ENCODE results near the gene MYRIP. TPM values are rescaled to one million over a fixed set of nuclear protein-coding genes. Genes with fewer than 3 reads are reported as not detected.
"Not testable (repeated sequence)": the region's sequence is repeated elsewhere in the genome, so short reads cannot be mapped to it uniquely, and the experiment has no call there.

The MYRIP gene
- total RNA-seq, 2 donors from 2014 or later, result 6.3 to 8.7 TPM

DNA sequence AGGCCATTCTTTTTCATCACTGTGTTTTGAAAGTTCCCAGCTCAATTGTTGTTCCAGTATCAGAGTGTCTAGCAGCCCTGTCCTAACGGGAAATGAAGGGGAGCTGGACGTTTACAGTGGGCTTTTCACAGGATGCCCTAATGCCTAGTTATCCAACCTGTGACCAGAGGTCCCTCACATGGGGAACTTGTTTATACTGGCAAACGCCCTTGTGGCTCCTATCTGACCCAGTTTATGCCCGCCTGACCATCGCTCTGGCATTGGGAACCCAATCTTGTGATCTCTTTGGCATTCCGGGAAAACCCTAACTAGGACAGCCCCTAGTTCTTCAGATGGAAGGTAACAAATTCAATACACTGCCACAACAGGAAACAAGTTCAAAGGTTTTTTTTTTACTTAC lies 14.5 kb upstream of the MYRIP start:
- TF ChIP-seq, protein P1, sequence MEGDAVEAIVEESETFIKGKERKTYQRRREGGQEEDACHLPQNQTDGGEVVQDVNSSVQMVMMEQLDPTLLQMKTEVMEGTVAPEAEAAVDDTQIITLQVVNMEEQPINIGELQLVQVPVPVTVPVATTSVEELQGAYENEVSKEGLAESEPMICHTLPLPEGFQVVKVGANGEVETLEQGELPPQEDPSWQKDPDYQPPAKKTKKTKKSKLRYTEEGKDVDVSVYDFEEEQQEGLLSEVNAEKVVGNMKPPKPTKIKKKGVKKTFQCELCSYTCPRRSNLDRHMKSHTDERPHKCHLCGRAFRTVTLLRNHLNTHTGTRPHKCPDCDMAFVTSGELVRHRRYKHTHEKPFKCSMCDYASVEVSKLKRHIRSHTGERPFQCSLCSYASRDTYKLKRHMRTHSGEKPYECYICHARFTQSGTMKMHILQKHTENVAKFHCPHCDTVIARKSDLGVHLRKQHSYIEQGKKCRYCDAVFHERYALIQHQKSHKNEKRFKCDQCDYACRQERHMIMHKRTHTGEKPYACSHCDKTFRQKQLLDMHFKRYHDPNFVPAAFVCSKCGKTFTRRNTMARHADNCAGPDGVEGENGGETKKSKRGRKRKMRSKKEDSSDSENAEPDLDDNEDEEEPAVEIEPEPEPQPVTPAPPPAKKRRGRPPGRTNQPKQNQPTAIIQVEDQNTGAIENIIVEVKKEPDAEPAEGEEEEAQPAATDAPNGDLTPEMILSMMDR (IDR thresholded peaks at IDR 0.05), result no peak

DNA sequence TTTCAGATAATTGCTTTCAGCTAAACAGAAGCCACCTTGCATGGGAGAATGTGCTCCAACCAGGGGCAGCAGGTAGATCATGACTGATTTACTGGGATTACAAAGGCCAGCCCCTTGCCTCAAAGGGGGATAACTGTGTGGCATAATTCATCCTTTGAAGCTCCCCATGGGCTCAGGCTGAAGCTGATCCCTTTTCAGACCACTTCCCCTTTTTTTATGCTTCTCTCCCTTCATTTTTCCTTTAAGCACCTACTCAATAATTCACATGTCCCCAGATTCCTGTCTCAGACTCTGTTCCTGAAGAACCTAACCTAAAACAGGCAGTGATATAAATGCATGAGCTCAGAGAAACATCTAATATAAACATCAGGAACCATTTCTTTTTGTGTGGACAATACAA lies 8.2 kb upstream of the MYRIP start:
- TF ChIP-seq, protein P1 (IDR thresholded peaks at IDR 0.05), result no peak
- intact Hi-C loops (cut with DNase I), result no loop called here
- no peak overlapping the region for H3K27ac ChIP-seq
- no peak overlapping the region for H3K9ac ChIP-seq (ENCODE audit: low read depth in 2 of 2, low read length in 2 of 2)
- no peak overlapping the region for H3K4me3 ChIP-seq
- H3K9me3 ChIP-seq, result no peaks in the 10 kb centered on the region
- H3K36me3 ChIP-seq, result no peaks in the 10 kb centered on the region
- no peaks in the 10 kb centered on the region for H3K27me3 ChIP-seq
- H3K4me1 ChIP-seq, result no peaks in the 10 kb centered on the region
- no peak for DNase-seq

More for the DNA sequence above, 14.5 kb upstream of the MYRIP start:
- Histone ChIP-seq H3K9ac (ENCODE audit: low read depth in 2 of 2, low read length in 2 of 2) (no peak overlapping the region), H3K27me3 (no peaks in the 10 kb centered on the region), H3K4me3 (no peak overlapping the region), H3K4me1 (no peaks in the 10 kb centered on the region), H3K27ac (no peak overlapping the region), H3K9me3 (no peaks in the 10 kb centered on the region), H3K36me3 (no peaks in the 10 kb centered on the region)
- no peak for DNase-seq
- intact Hi-C loops (cut with DNase I), result no loop called here

DNA sequence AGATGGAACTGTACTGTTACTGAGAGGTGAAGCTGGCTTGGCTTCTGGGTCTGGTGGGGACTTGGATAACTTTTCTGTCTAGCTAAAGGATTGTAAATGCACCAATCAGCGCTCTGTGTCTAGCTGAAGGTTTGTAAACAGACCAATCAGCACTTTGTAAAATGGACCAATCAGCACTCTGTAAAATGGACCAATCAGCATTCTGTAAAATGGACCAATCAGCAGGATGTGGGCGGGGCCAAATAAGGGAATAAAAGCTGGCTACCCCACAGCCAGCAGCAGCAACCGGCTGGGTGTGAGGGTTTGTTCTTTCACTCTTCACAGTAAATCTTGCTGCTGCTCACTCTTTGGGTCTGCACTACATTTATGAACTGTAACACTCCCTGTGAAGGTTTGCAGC lies 6.9 kb upstream of the MYRIP start:
- H3K27me3 ChIP-seq; intact Hi-C loops (cut with DNase I); H3K4me1 ChIP-seq; DNase-seq; H3K9me3 ChIP-seq; H3K27ac ChIP-seq; H3K4me3 ChIP-seq; H3K36me3 ChIP-seq; H3K9ac ChIP-seq (ENCODE audit: low read depth in 2 of 2, low read length in 2 of 2): not testable (repeated sequence)

DNA sequence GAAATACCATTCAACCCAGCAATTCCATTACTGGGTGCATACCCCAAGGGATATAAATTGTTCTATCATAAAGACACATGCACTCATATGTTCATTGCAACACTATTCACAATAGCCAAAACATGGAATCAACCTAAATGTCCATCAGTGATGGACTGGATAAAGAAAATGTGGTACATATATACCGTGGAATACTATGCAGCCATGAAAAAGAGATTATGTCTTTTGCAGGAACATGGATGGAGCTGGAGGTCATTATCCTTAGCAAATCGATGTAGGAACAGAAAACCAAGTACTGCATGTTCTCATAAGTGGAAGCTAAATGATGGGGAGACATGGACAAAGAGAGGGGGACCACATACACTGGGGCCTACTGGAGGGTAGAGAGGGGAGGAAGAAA lies 5.5 kb upstream of the MYRIP start:
- no peak overlapping the region for H3K9ac ChIP-seq (ENCODE audit: low read depth in 2 of 2, low read length in 2 of 2)
- no peaks in the 10 kb centered on the region for H3K4me1 ChIP-seq
- no peaks in the 10 kb centered on the region for H3K36me3 ChIP-seq
- intact Hi-C loops (cut with DNase I), result no loop called here
- no peak for DNase-seq
- H3K9me3 ChIP-seq, result no peaks in the 10 kb centered on the region
- no peaks in the 10 kb centered on the region for H3K27me3 ChIP-seq
- H3K4me3 ChIP-seq, result no peak overlapping the region
- TF ChIP-seq, protein P1 (IDR thresholded peaks at IDR 0.05), result no peak
- no peak overlapping the region for H3K27ac ChIP-seq

DNA sequence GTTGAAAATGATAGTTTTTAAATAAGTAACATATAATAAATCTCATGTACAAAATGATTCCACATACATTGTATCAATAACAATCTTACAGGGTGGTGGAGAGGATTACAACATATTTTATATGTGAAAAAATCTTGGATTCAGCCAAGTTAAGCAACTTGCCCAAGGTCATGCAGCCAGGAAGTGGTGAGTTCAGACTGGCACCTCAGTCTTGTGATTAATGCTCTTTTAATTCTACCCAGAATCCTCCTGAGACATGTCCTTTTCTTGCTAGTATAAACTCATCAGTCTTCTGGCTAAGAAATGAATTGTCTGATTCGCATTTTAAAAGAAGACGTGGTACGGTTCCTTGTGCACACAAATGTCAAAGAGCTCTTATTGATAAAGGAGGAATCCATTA lies 4.5 kb upstream of the MYRIP start:
- DNase-seq, result no peak
- H3K27me3 ChIP-seq, result peaks cover 4% of the 10 kb centered on the region
- no peak overlapping the region for H3K9ac ChIP-seq (ENCODE audit: low read depth in 2 of 2, low read length in 2 of 2)
- no peak overlapping the region for H3K4me3 ChIP-seq
- TF ChIP-seq, protein P1 (IDR thresholded peaks at IDR 0.05), result no peak
- H3K4me1 ChIP-seq, result no peaks in the 10 kb centered on the region
- no peaks in the 10 kb centered on the region for H3K36me3 ChIP-seq
- H3K9me3 ChIP-seq, result no peaks in the 10 kb centered on the region
- H3K27ac ChIP-seq, result no peak overlapping the region
- intact Hi-C loops (cut with DNase I), result no loop called here

DNA sequence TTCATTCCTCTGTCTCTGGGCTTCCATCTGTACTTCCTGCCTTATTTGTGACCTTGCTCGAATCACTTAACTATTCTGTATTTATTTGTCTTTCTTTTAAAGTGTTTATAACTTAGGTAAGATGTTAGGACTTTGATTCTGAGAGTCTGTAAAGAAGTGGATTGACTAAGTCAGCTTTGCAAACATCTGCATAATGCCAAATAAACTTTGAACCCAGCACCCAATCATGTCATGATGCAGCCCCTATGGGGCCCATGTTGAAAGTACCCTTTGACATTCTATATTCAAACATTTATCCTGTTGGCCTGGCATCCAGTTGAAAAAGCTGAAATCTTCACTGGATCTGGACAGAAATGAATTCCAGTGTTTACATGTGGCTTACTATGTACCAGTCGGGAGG lies 3.8 kb upstream of the MYRIP start:
- DNase-seq, result no peak

More for the DNA sequence above, 3.8 kb upstream of the MYRIP start:
- no peak overlapping the region for H3K4me3 ChIP-seq
- no peaks in the 10 kb centered on the region for H3K4me1 ChIP-seq
- no peak overlapping the region for H3K9ac ChIP-seq (ENCODE audit: low read depth in 2 of 2, low read length in 2 of 2)
- H3K36me3 ChIP-seq, result no peaks in the 10 kb centered on the region
- TF ChIP-seq, protein P1 (IDR thresholded peaks at IDR 0.05), result no peak
- intact Hi-C loops (cut with DNase I), result no loop called here
- H3K9me3 ChIP-seq, result no peaks in the 10 kb centered on the region
- H3K27ac ChIP-seq, result no peak overlapping the region
- H3K27me3 ChIP-seq, result peaks cover 11% of the 10 kb centered on the region
